Uterus (tissue), 2 donors: ENCODE measurements around the gene INAVA.

Source experiments
- POLR2A ChIP-seq, 2 donors: fragments of 450-650 bp; IDR thresholded peaks; one replicate each; pipeline ENCODE4 v1.6.1; 2016; ENCODE audit warnings: antibody characterized with exemption in 2 of 2, mild to moderate bottlenecking in 1 of 2, moderate library complexity in 1 of 2
- TF ChIP-seq, protein P1 (sequence below), 4 experiments: fragments of 200-600 bp in 2 of 4; fragments of 450-650 bp in 2 of 4; sonication (generic) in 2 of 4; IDR thresholded peaks; one replicate each; pipeline ENCODE4 v1.5.1; 2016 to 2019; ENCODE audit warnings: antibody characterized with exemption in 4 of 4, mild to moderate bottlenecking in 2 of 4, moderate library complexity in 1 of 4

DNA sequence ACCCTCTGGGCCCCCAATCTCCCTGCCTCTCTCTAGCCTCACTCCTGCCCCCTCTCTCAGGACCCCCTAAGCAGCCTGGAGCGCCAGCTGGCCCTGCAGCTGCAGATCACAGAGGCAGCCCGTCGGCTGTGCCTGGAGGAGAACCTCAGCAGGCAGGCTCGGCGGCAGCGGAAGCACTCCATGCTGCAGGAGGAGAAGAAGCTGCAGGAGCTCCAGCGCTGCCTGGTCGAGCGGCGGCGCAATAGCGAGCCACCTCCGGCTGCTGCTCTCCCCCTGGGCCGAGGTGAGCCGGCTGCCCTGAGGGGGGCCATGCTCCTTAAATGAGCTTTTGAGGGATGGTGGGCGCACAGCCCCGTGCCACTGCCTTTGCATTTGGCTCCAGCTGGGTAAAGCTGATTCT is 6.2 kb downstream of the INAVA start:
- TF ChIP-seq, protein P1, sequence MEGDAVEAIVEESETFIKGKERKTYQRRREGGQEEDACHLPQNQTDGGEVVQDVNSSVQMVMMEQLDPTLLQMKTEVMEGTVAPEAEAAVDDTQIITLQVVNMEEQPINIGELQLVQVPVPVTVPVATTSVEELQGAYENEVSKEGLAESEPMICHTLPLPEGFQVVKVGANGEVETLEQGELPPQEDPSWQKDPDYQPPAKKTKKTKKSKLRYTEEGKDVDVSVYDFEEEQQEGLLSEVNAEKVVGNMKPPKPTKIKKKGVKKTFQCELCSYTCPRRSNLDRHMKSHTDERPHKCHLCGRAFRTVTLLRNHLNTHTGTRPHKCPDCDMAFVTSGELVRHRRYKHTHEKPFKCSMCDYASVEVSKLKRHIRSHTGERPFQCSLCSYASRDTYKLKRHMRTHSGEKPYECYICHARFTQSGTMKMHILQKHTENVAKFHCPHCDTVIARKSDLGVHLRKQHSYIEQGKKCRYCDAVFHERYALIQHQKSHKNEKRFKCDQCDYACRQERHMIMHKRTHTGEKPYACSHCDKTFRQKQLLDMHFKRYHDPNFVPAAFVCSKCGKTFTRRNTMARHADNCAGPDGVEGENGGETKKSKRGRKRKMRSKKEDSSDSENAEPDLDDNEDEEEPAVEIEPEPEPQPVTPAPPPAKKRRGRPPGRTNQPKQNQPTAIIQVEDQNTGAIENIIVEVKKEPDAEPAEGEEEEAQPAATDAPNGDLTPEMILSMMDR (IDR thresholded peaks at IDR 0.05), result no peak
- no peak for TF ChIP-seq POLR2A (IDR thresholded peaks at IDR 0.05)
